H1 (cell line): ENCODE measurements around the gene MYF5. TPM values are rescaled to one million over a fixed set of nuclear protein-coding genes. Genes with fewer than 3 reads are reported as not detected.

Experiments
- CTCF ChIA-PET: fragments of 300-600 bp; sonication (Branson Sonifier 250); formaldehyde crosslinking; loops from one replicate; lab custom pipeline; 2021; ENCODE audit not compliant: partially characterized antibody; lab: Charles Lee
- POLR2A ChIA-PET: fragments of 300-600 bp; sonication (Branson Sonifier 250); formaldehyde crosslinking; loops from one replicate; lab custom pipeline; 2021; ENCODE audit warnings: inconsistent platforms; ENCODE audit not compliant: partially characterized antibody; lab: Charles Lee
- DNase-seq, 2 experiments: peaks; one replicate each; pipeline versions ENCODE4 v3.0.0 to v3.0.0-alpha.2; 2010 to 2022; ENCODE audit warnings: low spot score in 2 of 2, low read depth in 1 of 2, mixed read lengths in 1 of 2
- FAIRE-seq: peaks from 2 replicates; lab custom pipeline; 2011; peaks lifted over from hg19 to GRCh38; lab: Jason Lieb, UNC
- H2AFZ ChIP-seq: 2 replicates; pipeline ENCODE4 v1.8.1; 2012; ENCODE audit warnings: low read length, inconsistent platforms
- H2AK5ac ChIP-seq: 2 replicates; pipeline ENCODE4 v1.6.1; 2013; ENCODE audit warnings: low read depth, low read length
- H2BK120ac ChIP-seq: replicated peaks from 2 replicates; pipeline ENCODE3; 2013; ENCODE audit warnings: low read depth, low read length, inconsistent platforms
- H2BK12ac ChIP-seq: 2 replicates; pipeline ENCODE4 v1.6.1; 2013; ENCODE audit warnings: low read depth, low read length
- H2BK15ac ChIP-seq: 2 replicates; pipeline ENCODE4 v1.6.1; 2013; ENCODE audit warnings: low read length
- H2BK20ac ChIP-seq: 2 replicates; pipeline ENCODE4 v1.6.1; 2013; ENCODE audit warnings: low read length
- H2BK5ac ChIP-seq: 2 replicates; pipeline ENCODE4 v1.6.1; 2013; ENCODE audit warnings: low read depth, low read length
- H3K14ac ChIP-seq: 2 replicates; pipeline ENCODE4 v1.6.1; 2013; ENCODE audit warnings: inconsistent platforms; ENCODE audit not compliant: insufficient read length
- H3K18ac ChIP-seq: 2 replicates; pipeline ENCODE4 v1.6.1; 2013; ENCODE audit warnings: low read length; ENCODE audit errors: extremely low read depth
- H3K23ac ChIP-seq: 2 replicates; pipeline ENCODE4 v1.6.1; 2013; ENCODE audit warnings: inconsistent platforms; ENCODE audit not compliant: insufficient read length
- H3K23me2 ChIP-seq: 2 replicates; pipeline ENCODE4 v1.6.1; 2013; ENCODE audit warnings: low read depth, low read length
- H3K27ac ChIP-seq: 2 replicates; pipeline ENCODE4 v1.6.1; 2011; ENCODE audit warnings: low read depth, low read length, inconsistent platforms
- H3K27me3 ChIP-seq, 4 experiments: replicated peaks in 1 of 4; 1 replicate in 1 of 4; 2 replicates in 3 of 4; pipeline versions ENCODE4 v1.6.1 to v1.8.1; 2011 to 2013; ENCODE audit warnings: low read length in 3 of 4, mild to moderate bottlenecking in 3 of 4, inconsistent platforms in 2 of 4, mixed read lengths in 2 of 4, moderate library complexity in 1 of 4; ENCODE audit not compliant: control insufficient read depth in 3 of 4, insufficient read depth in 3 of 4; ENCODE audit errors: extremely low read depth in 1 of 4
- H3K36me3 ChIP-seq, 4 experiments: 2 replicates each; pipeline versions ENCODE4 v1.6.1 to v1.8.1; 2011 to 2013; ENCODE audit warnings: mild to moderate bottlenecking in 4 of 4, low read length in 3 of 4, moderate library complexity in 2 of 4, control low read depth in 1 of 4, inconsistent platforms in 1 of 4; ENCODE audit not compliant: insufficient read depth in 4 of 4, control insufficient read depth in 2 of 4
- H3K4ac ChIP-seq: replicated peaks from 2 replicates; pipeline ENCODE3; 2013; ENCODE audit warnings: low read length, low read depth, mixed read lengths, inconsistent platforms; ENCODE audit not compliant: insufficient read length
- H3K4me1 ChIP-seq, 4 experiments: replicated peaks in 1 of 4; 1 replicate in 1 of 4; 2 replicates in 3 of 4; pipeline versions ENCODE4 v1.6.1 to v1.8.1; 2011 to 2013; ENCODE audit warnings: low read length in 3 of 4, inconsistent platforms in 2 of 4, mixed read lengths in 1 of 4; ENCODE audit not compliant: insufficient read depth in 4 of 4, control insufficient read depth in 3 of 4
- H3K4me2 ChIP-seq, 2 experiments: 2 replicates each; pipeline versions ENCODE4 v1.6.1 to v1.8.1; 2011 to 2013; ENCODE audit warnings: low read depth in 2 of 2, low read length in 2 of 2, control low read depth in 1 of 2, inconsistent platforms in 1 of 2, mild to moderate bottlenecking in 1 of 2; ENCODE audit not compliant: insufficient read depth in 1 of 2
- H3K4me3 ChIP-seq, 4 experiments: fragments of 200-600, 300-600 bp in 1 of 4; sonication (generic), shearing (Covaris generic), sonication (Bioruptor Twin) in 1 of 4; 2 replicates each; pipeline versions ENCODE4 v1.5.1 to v1.8.1; 2011 to 2016; ENCODE audit warnings: low read length in 4 of 4, low read depth in 3 of 4, control low read depth in 2 of 4, inconsistent platforms in 2 of 4, mild to moderate bottlenecking in 2 of 4, mixed read lengths in 1 of 4, moderate library complexity in 1 of 4; ENCODE audit not compliant: insufficient read depth in 2 of 4; ENCODE audit errors: extremely low read depth in 1 of 4
- H3K56ac ChIP-seq: replicated peaks from 2 replicates; pipeline ENCODE3; 2013; ENCODE audit warnings: low read depth, mild to moderate bottlenecking, mixed read lengths, low read length, inconsistent platforms; ENCODE audit not compliant: insufficient read length
- H3K79me1 ChIP-seq: 2 replicates; pipeline ENCODE4 v1.6.1; 2013; ENCODE audit warnings: low read depth, low read length, control low read depth
- H3K79me2 ChIP-seq, 2 experiments: 2 replicates each; pipeline versions ENCODE4 v1.6.1 to v1.8.1; 2012 to 2013; ENCODE audit warnings: low read length in 2 of 2, mild to moderate bottlenecking in 2 of 2, inconsistent platforms in 1 of 2; ENCODE audit not compliant: insufficient read depth in 2 of 2, control insufficient read depth in 1 of 2
- H3K9ac ChIP-seq, 4 experiments: replicated peaks in 1 of 4; 1 replicate in 1 of 4; 2 replicates in 3 of 4; pipeline versions ENCODE4 v1.6.1 to v1.8.1; 2011 to 2013; ENCODE audit warnings: low read depth in 3 of 4, low read length in 3 of 4, control low read depth in 2 of 4, mild to moderate bottlenecking in 2 of 4, moderate library complexity in 2 of 4, inconsistent platforms in 1 of 4; ENCODE audit errors: extremely low read depth in 1 of 4
- H3K9me3 ChIP-seq, 2 experiments: 2 replicates each; pipeline versions ENCODE4 v1.6.1 to v1.8.1; 2012 to 2013; ENCODE audit warnings: mild to moderate bottlenecking in 2 of 2, moderate library complexity in 2 of 2, control low read depth in 1 of 2, inconsistent platforms in 1 of 2, low read depth in 1 of 2, low read length in 1 of 2, mixed read lengths in 1 of 2; ENCODE audit not compliant: insufficient read depth in 2 of 2
- H4K20me1 ChIP-seq, 2 experiments: replicated peaks in 1 of 2; 2 replicates each; pipeline versions ENCODE3 to v1.8.1; 2011 to 2013; ENCODE audit warnings: inconsistent platforms in 2 of 2, low read length in 2 of 2, mild to moderate bottlenecking in 1 of 2; ENCODE audit not compliant: insufficient read depth in 2 of 2, control insufficient read depth in 1 of 2
- H4K5ac ChIP-seq: 2 replicates; pipeline ENCODE4 v1.6.1; 2013; ENCODE audit warnings: low read length, low read depth, mixed read lengths, inconsistent platforms; ENCODE audit not compliant: insufficient read length
- H4K8ac ChIP-seq: 2 replicates; pipeline ENCODE4 v1.8.0; 2013; ENCODE audit warnings: mild to moderate bottlenecking, moderate library complexity, low read length, inconsistent platforms; ENCODE audit not compliant: insufficient read depth; ENCODE audit errors: extremely low read depth
- H4K91ac ChIP-seq: replicated peaks from 2 replicates; pipeline ENCODE3; 2013; ENCODE audit warnings: low read length, mixed read lengths, inconsistent platforms; ENCODE audit not compliant: insufficient read length
- EGR1 ChIP-seq: IDR thresholded peaks from 2 replicates; pipeline ENCODE4 v1.6.1; 2011; ENCODE audit warnings: low read depth, low read length, borderline replicate concordance
- EP300 ChIP-seq, 2 experiments: IDR thresholded peaks; 1 replicate in 1 of 2; 2 replicates in 1 of 2; pipeline ENCODE4 v1.6.1; 2011 to 2012; ENCODE audit warnings: low read depth in 2 of 2, low read length in 2 of 2, mild to moderate bottlenecking in 2 of 2, borderline replicate concordance in 1 of 2, inconsistent platforms in 1 of 2, moderate library complexity in 1 of 2
- FOSL1 ChIP-seq: IDR thresholded peaks from 2 replicates; pipeline ENCODE4 v1.6.1; 2011; ENCODE audit warnings: mild to moderate bottlenecking, low read depth, low read length, moderate library complexity; ENCODE audit not compliant: insufficient read depth
- GTF2F1 ChIP-seq: IDR thresholded peaks from 2 replicates; pipeline ENCODE4 v1.6.1; 2012; ENCODE audit warnings: low read depth, low read length, improper control_type of control experiment, borderline replicate concordance
- HDAC6 ChIP-seq: IDR thresholded peaks from one replicate; pipeline ENCODE4 v1.7.1; 2012; ENCODE audit warnings: low read depth, mild to moderate bottlenecking, inconsistent platforms, low read length, moderate library complexity
- KDM4A ChIP-seq: IDR thresholded peaks from one replicate; pipeline ENCODE4 v1.7.1; 2012; ENCODE audit warnings: low read depth, mild to moderate bottlenecking, moderate library complexity, low read length, inconsistent platforms; ENCODE audit not compliant: severe bottlenecking
- POLR2AphosphoS5 ChIP-seq: IDR thresholded peaks from 2 replicates; pipeline ENCODE4 v1.6.1; 2011; ENCODE audit warnings: low read depth, low read length
- RFX5 ChIP-seq: IDR thresholded peaks from 2 replicates; pipeline ENCODE4 v1.6.1; 2011; ENCODE audit warnings: low read depth, low read length, improper control_type of control experiment, borderline replicate concordance
- RXRA ChIP-seq: IDR thresholded peaks from 2 replicates; pipeline ENCODE4 v1.6.1; 2011; ENCODE audit warnings: low read depth, mild to moderate bottlenecking, low read length, moderate library complexity; ENCODE audit not compliant: insufficient read depth
- SP4 ChIP-seq: IDR thresholded peaks from 2 replicates; pipeline ENCODE4 v1.6.1; 2012; ENCODE audit warnings: low read length, inconsistent platforms
- TCF12 ChIP-seq: IDR thresholded peaks from 2 replicates; pipeline ENCODE4 v1.6.1; 2011; ENCODE audit warnings: low read depth, mild to moderate bottlenecking, low read length
- TEAD4 ChIP-seq: IDR thresholded peaks from 2 replicates; pipeline ENCODE4 v1.6.1; 2012; ENCODE audit warnings: low read depth, low read length, inconsistent platforms, mixed read lengths
- YY1 ChIP-seq: IDR thresholded peaks from 2 replicates; pipeline ENCODE4 v1.6.1; 2011; ENCODE audit warnings: low read depth, mild to moderate bottlenecking, low read length
- WGBS, 2 experiments: shearing (Covaris generic) in 1 of 2; methylation state at CpG; one replicate each; pipeline versions ENCODE4 v1.1.6 to v1.1.7; 2013 to 2015; ENCODE audit warnings: low lambda C conversion rate in 2 of 2, mixed read lengths in 2 of 2, inconsistent platforms in 1 of 2, low coverage in 1 of 2, missing lambda C conversion rate in 1 of 2; ENCODE audit not compliant: insufficient replicate concordance in 2 of 2, insufficient coverage in 1 of 2, insufficient read length in 1 of 2; ENCODE audit errors: extremely low coverage in 1 of 2, missing lambda C conversion rate in 1 of 2; 5-methylcytosine and 5-hydroxymethylcytosine counted together
- polyA plus RNA-seq, 7 experiments: library from polyadenylated mRNA; depleted of rRNA in 3 of 7; stranded (reverse) in 5 of 7; unstranded in 2 of 7; fragments of >200 nt in 5 of 7; fragments of 200-250 nt in 2 of 7; gene quantifications; 1 replicate in 5 of 7; 2 replicates in 1 of 7; 4 replicates in 1 of 7; pipeline versions ENCODE4 v1.2.1 to v1.2.3, GENCODE V29; 2011 to 2013; ENCODE audit warnings: missing spikeins in 2 of 7, mixed read lengths in 2 of 7
- total RNA-seq: library from RNA; stranded (reverse); fragmentation: NEBNext Ultra II Directional; extraction: Animal tissue kit (Norgen Biotek cat#: 25700); gene quantifications from 2 replicates; pipeline ENCODE4 v1.2.1, GENCODE V29; 2021

The MYF5 gene
- total and polyA plus RNA-seq, 2 of the 8 experiments (the other 6 are each of a cell fraction or from before 2014, with no cell fraction given): 0.09 TPM; not detected in 1

DNA sequence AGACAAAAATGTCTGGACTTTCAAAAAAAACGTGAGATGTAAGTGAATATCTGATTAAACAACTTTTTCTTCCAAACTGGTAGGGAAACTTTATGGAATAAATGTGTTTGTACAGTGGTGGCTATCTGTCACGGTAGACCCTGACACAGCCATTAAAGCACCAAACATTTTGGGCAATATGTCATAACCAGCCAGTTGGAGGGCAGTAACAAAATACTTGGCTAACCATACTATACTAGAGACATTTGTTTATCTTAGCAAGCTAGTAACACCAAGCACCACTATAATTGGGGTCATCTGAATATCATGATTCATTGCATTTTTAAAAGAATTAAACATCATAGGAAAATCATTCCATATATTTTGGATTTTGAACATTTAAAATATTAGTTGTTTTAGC is 15.3 kb upstream of the MYF5 start:
- Histone ChIP-seq H3K14ac (no peak overlapping the region), H3K27me3 (peaks cover 5 to 18% (median 12%) of the 10 kb centered on the region in 4 experiments; a peak in 6 of 7 replicates), H3K18ac (no peak overlapping the region), H3K4me1 (peaks cover 0 to 4% (median 2%) of the 10 kb centered on the region in 4 experiments; a peak in 4 of 7 replicates), H2AK5ac (no peak overlapping the region), H4K20me1 (no peaks in the 10 kb centered on the region), H3K56ac (no peak overlapping the region), H2BK5ac (no peak overlapping the region), H3K36me3 (no peaks in the 10 kb centered on the region), H4K91ac (no peak overlapping the region), H3K23ac (no peak overlapping the region), H3K79me1 (no peaks in the 10 kb centered on the region), H3K4me2 (no peak overlapping the region), H2BK20ac (no peak overlapping the region), H2AFZ (no peak overlapping the region), H2BK120ac (no peak overlapping the region), H3K4ac (no peak overlapping the region), H3K79me2 (no peaks in the 10 kb centered on the region), H3K27ac (no peak overlapping the region), H2BK15ac (no peak overlapping the region), H3K23me2 (no peaks in the 10 kb centered on the region), H4K5ac (no peak overlapping the region), H3K9ac (no peak overlapping the region), H2BK12ac (no peak overlapping the region), H4K8ac (no peak overlapping the region), H3K4me3 (no peak overlapping the region), H3K9me3 (no peaks in the 10 kb centered on the region)
- ChIA-PET CTCF (interaction anchor here (2.6 kb wide), 1 partner anchor 9 kb away, joined by 9 read pairs; no protein-coding TSS in a partner anchor), POLR2A (interaction anchor here (1.7 kb wide), 1 partner anchor 17 kb away, joined by 3 read pairs; no protein-coding TSS in a partner anchor)
- WGBS, 2 experiments: 87% methylated on average over 2 of the region's 2 CpGs; no CpG with 5 or more reads in 1 of the 2 experiments
- TF ChIP-seq EGR1: no peak
- no peak for TF ChIP-seq POLR2AphosphoS5
- TF ChIP-seq RFX5: no peak
- TF ChIP-seq HDAC6: no peak
- TF ChIP-seq TEAD4: no peak
- no peak for TF ChIP-seq YY1
- TF ChIP-seq KDM4A: no peak
- no peak for TF ChIP-seq TCF12
- no peak for TF ChIP-seq SP4
- no peak for TF ChIP-seq RXRA
- TF ChIP-seq FOSL1: no peak
- no peak for TF ChIP-seq GTF2F1
- TF ChIP-seq EP300 (IDR thresholded peaks at IDR 0.05; ENCODE audit: borderline replicate concordance in 1 of 2, low read depth in 2 of 2, low read length in 2 of 2): no peak
- DNase-seq (no peak), FAIRE-seq (no peak)
